Omental fat pad (tissue), 4 donors: ENCODE measurements around the gene BTBD17. TPM values are rescaled to one million over a fixed set of nuclear protein-coding genes. Genes with fewer than 3 reads are reported as not detected.
"Not testable (repeated sequence)": the region's sequence is repeated elsewhere in the genome, so short reads cannot be mapped to it uniquely, and the experiment has no call there.

Experiments
- ATAC-seq: fragments of 150-250 bp; one replicate; pipeline ENCODE4 v1.9.1; 2016; ENCODE audit warnings: mild to moderate bottlenecking, moderate library complexity; ENCODE audit not compliant: low FRiP score
- DNase-seq: peaks from one replicate; pipeline ENCODE4 v3.0.0-alpha.2; 2019; ENCODE audit warnings: low spot score
- CTCF ChIP-seq, 3 donors: fragments of 450-650 bp; IDR thresholded peaks; one replicate each; pipeline ENCODE4 v1.5.1; 2016 to 2017; ENCODE audit warnings: antibody characterized with exemption in 3 of 3, mild to moderate bottlenecking in 3 of 3, moderate library complexity in 2 of 3
- total RNA-seq, 4 donors: library from RNA; depleted of rRNA; stranded (reverse); fragments of >200 nt; gene quantifications; one replicate each; pipeline ENCODE4 v1.1.0, GENCODE V29; 2016

The BTBD17 gene
- total RNA-seq = under 1 TPM in 1 of 4 donors, not detected in 3; 0.36 TPM

GRCh38 chr17:74361230-74362068, at the start of gene BTBD17:
TSS of gene BTBD17 (minus strand) at chr17:74361868. CDS start at chr17:74361819, 49 bp downstream.
- ATAC-seq = peak; percentile 60
- peak; percentile 35 for DNase-seq
- TF ChIP-seq CTCF (IDR thresholded peaks at IDR 0.05) = peak in 1 of 3 donors; percentile 17

GRCh38 chr17:74410001-74410443, 48.4 kb upstream of the BTBD17 start:
- DNase-seq = no peak
- TF ChIP-seq CTCF (IDR thresholded peaks at IDR 0.05) = no peak
- no peak for ATAC-seq

GRCh38 chr17:74408815-74409214, 47.1 kb upstream of the BTBD17 start:
- ATAC-seq (no peak), DNase-seq (no peak)
- TF ChIP-seq CTCF (IDR thresholded peaks at IDR 0.05) = no peak

GRCh38 chr17:74408262-74408661, 46.6 kb upstream of the BTBD17 start:
- ATAC-seq (no peak), DNase-seq (no peak)
- TF ChIP-seq CTCF (IDR thresholded peaks at IDR 0.05) = no peak

- no peak for ATAC-seq
- no peak for TF ChIP-seq CTCF (IDR thresholded peaks at IDR 0.05)
- no peak for DNase-seq
These were observed 45.7 kb upstream of the BTBD17 start for GRCh38 chr17:74407384-74407783.

GRCh38 chr17:74405311-74405710, 43.6 kb upstream of the BTBD17 start:
- ATAC-seq, DNase-seq: not testable (repeated sequence)

GRCh38 chr17:74404789-74405188, 43.1 kb upstream of the BTBD17 start:
- ATAC-seq = no peak

More at GRCh38 chr17:74404789-74405188, 43.1 kb upstream of the BTBD17 start:
- TF ChIP-seq CTCF (IDR thresholded peaks at IDR 0.05) = no peak
- DNase-seq = no peak
